ENCODE data around the gene FHIT. TPM values are rescaled to one million over a fixed set of nuclear protein-coding genes. Genes with fewer than 3 reads are reported as not detected.
A peak's percentile ranks its signal among the peaks of the same experiment; 100 is the strongest.

FHIT gene
- polyA plus RNA-seq, 1 experiment, result 0.11 TPM

DNA sequence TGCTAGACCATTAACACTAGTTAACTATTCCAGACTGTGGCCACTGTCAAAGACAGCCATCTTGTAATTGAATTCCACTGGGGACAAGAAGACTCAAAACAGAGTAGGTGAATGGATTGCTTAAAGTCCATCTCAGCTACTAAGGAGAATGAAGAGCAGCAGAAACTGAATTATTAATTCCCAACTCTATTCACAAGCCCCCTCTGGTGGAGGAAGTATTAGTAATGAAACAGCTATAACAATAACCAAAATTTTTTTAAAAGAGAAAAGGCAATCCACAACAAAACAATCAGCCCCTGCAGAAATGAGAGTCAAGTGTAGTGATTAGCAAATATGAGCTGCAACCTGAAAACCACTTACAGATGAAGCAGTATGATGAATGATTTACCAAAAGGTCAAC lies 302.8 kb downstream of the FHIT start:
- CTCF ChIA-PET, result no interaction called here
- Histone ChIP-seq H3K36me3 (ENCODE audit: control insufficient read depth, insufficient read depth, low read length) (no peaks in the 10 kb centered on the region), H3K4me3 (ENCODE audit: low read depth, low read length) (no peak overlapping the region), H3K27me3 (ENCODE audit: control insufficient read depth, insufficient read depth, low read length) (no peaks in the 10 kb centered on the region)
- POLR2A ChIA-PET, result no interaction called here
- TF ChIP-seq, protein P1, sequence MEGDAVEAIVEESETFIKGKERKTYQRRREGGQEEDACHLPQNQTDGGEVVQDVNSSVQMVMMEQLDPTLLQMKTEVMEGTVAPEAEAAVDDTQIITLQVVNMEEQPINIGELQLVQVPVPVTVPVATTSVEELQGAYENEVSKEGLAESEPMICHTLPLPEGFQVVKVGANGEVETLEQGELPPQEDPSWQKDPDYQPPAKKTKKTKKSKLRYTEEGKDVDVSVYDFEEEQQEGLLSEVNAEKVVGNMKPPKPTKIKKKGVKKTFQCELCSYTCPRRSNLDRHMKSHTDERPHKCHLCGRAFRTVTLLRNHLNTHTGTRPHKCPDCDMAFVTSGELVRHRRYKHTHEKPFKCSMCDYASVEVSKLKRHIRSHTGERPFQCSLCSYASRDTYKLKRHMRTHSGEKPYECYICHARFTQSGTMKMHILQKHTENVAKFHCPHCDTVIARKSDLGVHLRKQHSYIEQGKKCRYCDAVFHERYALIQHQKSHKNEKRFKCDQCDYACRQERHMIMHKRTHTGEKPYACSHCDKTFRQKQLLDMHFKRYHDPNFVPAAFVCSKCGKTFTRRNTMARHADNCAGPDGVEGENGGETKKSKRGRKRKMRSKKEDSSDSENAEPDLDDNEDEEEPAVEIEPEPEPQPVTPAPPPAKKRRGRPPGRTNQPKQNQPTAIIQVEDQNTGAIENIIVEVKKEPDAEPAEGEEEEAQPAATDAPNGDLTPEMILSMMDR (IDR thresholded peaks at IDR 0.05; ENCODE audit: insufficient read depth, low read depth, low read length), result no peak
- DNase-seq (ENCODE audit: low read depth), result no peak

DNA sequence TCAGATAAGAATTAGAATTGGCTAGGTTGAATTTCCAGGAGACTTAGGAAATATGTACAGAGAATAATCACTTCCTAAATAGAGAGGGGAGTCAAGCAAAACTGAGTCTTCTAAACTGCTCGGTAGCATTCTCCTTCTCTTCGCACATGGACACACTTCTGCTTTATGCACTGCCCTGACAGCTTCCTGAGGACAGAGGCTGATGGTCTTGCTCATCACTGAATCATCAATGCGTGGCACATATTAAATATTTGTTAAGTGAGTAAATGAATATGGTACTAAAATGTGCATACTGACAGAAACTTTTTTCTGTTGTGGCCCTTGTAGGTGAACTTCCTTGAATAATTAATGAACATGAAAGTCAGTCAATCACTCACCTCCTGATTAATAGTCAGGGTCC lies 315.5 kb downstream of the FHIT start:
- Histone ChIP-seq H3K4me3 (ENCODE audit: low read depth, low read length) (no peak overlapping the region), H3K27me3 (ENCODE audit: control insufficient read depth, insufficient read depth, low read length) (no peaks in the 10 kb centered on the region), H3K36me3 (ENCODE audit: control insufficient read depth, insufficient read depth, low read length) (no peaks in the 10 kb centered on the region)
- DNase-seq (ENCODE audit: low read depth), result peak; percentile 28
- TF ChIP-seq, protein P1 (IDR thresholded peaks at IDR 0.05; ENCODE audit: insufficient read depth, low read depth, low read length), result no peak
- ChIA-PET CTCF (no interaction called here), POLR2A (no interaction called here)

DNA sequence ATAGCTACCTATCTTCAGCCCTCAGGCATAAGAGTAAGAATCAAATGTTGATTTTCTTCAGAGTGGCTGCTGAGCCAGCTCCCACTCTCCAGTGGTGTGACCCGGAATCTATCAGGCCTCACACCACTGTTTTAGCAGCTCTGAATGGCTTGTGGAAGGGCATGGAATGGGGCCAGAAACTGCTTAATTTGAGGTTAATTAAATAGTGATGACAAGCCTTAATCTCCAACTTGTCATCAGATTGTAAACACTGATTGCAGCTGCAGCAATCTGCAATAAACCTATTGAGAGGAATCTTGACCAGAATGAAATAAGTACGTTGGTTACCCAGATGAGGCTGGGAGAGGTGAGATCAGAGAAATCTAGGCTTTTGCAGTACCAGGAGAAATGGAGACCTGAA lies 317.4 kb downstream of the FHIT start:
- TF ChIP-seq, protein P1 (IDR thresholded peaks at IDR 0.05; ENCODE audit: insufficient read depth, low read depth, low read length), result no peak
- POLR2A ChIA-PET, result no interaction called here
- CTCF ChIA-PET, result interaction anchor here (0.5 kb wide), 1 partner anchor 15 kb away, joined by 5 read pairs; no protein-coding TSS in a partner anchor

GRCh38 chr3:60932643-60933042 lies 318.6 kb downstream of the FHIT start:
- CTCF ChIA-PET, result no interaction called here
- H3K27me3 ChIP-seq (ENCODE audit: control insufficient read depth, insufficient read depth, low read length), result no peaks in the 10 kb centered on the region
- DNase-seq (ENCODE audit: low read depth), result no peak
- TF ChIP-seq, protein P1 (IDR thresholded peaks at IDR 0.05; ENCODE audit: insufficient read depth, low read depth, low read length), result no peak
- POLR2A ChIA-PET, result no interaction called here
- no peaks in the 10 kb centered on the region for H3K36me3 ChIP-seq (ENCODE audit: control insufficient read depth, insufficient read depth, low read length)
- H3K4me3 ChIP-seq (ENCODE audit: low read depth, low read length), result no peak overlapping the region

More for the DNA sequence above, 317.4 kb downstream of the FHIT start:
- no peaks in the 10 kb centered on the region for H3K36me3 ChIP-seq (ENCODE audit: control insufficient read depth, insufficient read depth, low read length)
- DNase-seq (ENCODE audit: low read depth), result no peak
- H3K27me3 ChIP-seq (ENCODE audit: control insufficient read depth, insufficient read depth, low read length), result no peaks in the 10 kb centered on the region
- H3K4me3 ChIP-seq (ENCODE audit: low read depth, low read length), result no peak overlapping the region

GRCh38 chr3:60932170-60932569 lies 319.1 kb downstream of the FHIT start:
- Histone ChIP-seq H3K4me3 (ENCODE audit: low read depth, low read length) (no peak overlapping the region), H3K27me3 (ENCODE audit: control insufficient read depth, insufficient read depth, low read length) (no peaks in the 10 kb centered on the region), H3K36me3 (ENCODE audit: control insufficient read depth, insufficient read depth, low read length) (no peaks in the 10 kb centered on the region)
- DNase-seq (ENCODE audit: low read depth), result no peak
- POLR2A ChIA-PET, result no interaction called here
- TF ChIP-seq, protein P1 (IDR thresholded peaks at IDR 0.05; ENCODE audit: insufficient read depth, low read depth, low read length), result no peak
- CTCF ChIA-PET, result no interaction called here

Data from BJ (cell line).